IPS-NIHi7 (cell line): ENCODE results near the gene ATP2A2.

Experiments used
- DNase-seq: peaks from one replicate; pipeline ENCODE4 v3.0.0; 2012; ENCODE audit warnings: mixed read lengths; ENCODE audit errors: extremely low spot score

The ATP2A2 gene

DNA sequence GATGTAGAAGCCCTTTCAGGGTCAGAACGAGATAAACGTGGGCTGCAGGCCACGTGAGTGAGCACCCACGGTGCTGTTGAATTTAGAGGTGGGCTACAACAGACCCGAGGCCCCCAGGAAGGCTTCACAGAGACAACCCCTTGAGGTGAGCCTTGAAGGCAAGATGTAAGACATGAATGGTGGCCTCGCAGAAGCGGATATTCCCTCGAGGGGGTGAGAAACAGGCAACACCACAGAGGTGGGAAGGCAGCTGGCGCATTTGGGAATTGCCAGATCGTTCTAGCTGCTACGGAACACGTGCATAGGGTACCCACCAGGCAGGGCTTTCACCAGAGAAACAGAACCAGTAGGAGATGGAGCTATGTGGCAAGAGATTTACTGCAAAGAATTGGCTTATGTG, 22.6 kb upstream of the ATP2A2 start:
- DNase-seq, result no peak

DNA sequence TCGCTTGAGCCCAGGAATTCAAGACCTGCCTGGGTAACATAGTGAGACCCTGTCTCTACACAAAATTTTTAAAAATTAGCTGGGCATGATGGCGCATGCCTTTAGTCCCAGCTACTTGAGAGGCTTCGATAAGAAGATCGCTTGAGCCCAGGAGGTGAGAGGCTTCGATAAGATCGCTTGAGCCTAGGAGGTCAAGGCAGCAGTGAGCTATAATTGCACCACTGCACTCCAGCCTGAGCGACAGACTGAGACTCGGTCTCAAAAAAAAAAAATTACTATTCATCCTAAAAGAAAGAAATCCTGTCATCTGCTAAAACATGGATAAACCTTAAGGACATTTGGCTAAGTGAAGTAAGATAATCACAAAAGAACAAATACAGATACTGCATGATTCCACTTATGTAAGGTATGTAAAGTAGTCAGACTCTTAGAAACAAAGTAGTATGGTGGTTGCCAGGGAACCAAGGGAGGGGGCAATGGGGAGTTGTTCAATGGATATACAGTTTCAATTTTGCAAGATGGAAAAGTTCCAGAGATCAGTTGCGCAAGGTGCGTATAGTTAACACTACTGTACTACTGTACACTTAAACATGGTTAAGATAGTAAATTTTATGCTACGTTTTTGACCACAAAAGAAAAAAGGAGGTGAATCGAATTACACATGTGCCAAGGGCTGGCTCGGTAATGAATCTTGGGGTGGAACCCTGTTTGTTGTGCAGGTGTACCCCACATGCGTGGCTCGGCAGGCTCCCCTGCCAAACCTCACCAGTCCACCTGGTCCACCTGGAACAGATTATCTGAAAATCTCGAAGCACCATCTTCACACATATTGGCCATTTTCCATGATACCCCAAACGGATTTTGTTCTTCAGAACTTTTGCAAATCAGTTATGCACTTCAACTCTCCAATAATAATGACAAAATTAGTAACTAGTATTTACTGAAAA, 18.3 kb upstream of the ATP2A2 start:
- no peak for DNase-seq

- no peak for DNase-seq
Observed at GRCh38 chr12:110266381-110266960, 14.6 kb upstream of the ATP2A2 start.

DNA sequence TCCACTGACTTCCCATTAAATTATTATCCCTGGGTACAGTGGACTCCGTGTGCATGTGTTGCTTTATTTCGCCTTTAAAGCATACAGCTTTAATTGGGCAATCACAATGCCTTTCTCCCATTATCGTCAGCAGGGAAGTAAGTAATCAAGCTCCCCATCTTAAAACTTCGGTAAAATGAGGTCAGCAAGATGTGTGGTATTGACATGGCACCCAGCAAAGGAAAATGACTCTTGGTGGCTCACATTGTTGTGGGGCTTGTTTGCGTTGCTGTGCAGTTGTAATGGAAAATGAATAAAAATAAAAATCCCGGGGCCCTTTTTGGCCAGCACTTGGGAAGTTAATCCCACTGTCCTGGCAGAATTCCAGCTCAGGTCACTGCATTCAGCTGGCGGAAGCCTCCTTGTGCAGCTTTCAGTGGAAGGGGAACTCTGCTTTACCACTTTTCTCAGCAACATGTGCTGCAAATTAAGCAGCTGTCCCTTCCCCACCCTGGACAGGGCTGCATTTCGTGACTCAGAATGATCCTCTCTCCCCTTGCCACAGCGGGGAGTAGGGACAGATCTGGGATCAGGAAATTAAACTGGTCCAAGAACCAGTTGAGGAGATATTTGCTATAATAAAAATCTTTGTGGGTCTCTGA, 13.9 kb upstream of the ATP2A2 start:
- DNase-seq, result no peak

GRCh38 chr12:110269622-110270124, 11.4 kb upstream of the ATP2A2 start:
- peak; percentile 79 for DNase-seq

DNA sequence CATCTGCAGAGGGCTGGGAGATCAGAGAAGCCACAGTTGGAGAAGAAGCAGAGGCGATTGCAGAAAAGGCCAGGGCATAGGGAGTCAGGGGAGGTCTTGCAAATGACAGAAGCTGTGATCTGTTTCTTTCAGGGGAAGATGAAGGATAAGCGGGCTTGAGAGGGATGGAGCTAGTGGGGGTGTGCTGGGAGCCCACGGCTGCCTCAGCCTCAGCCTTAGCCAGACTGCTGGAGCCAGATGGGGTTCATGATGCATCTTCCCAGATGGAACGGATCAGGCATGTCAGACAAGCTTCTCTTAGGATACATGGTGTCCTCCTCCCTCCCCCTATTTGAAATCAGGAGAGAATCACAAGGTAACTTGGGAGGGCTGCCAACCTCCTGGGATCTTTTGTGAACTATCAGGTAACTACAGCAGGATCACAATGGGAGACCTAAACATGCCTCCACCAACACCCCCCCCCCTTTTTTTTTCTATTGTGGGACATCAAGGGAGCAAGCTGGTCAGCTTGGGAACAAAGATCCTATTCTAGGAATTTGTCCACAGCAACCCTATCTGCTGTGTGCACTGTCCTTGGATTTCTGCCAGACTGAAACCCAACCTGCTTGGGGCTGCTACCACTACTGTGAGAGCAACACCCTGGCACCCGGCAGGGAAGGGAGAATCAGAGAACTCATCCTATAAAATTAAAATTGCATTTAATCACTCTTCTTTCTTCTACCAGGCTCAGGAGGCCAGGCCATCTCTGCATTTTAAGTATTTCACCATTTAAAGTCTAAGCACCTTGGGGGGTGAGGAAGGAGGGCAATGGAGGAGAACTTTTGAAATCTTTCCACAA, 10.7 kb upstream of the ATP2A2 start:
- peak; percentile 22 for DNase-seq

GRCh38 chr12:110271015-110271414, 10.0 kb upstream of the ATP2A2 start:
- DNase-seq, result no peak

- DNase-seq, result no peak
Observed at GRCh38 chr12:110277530-110278254, 3.4 kb upstream of the ATP2A2 start.

GRCh38 chr12:110278255-110278536, 2.9 kb upstream of the ATP2A2 start:
- no peak for DNase-seq

DNA sequence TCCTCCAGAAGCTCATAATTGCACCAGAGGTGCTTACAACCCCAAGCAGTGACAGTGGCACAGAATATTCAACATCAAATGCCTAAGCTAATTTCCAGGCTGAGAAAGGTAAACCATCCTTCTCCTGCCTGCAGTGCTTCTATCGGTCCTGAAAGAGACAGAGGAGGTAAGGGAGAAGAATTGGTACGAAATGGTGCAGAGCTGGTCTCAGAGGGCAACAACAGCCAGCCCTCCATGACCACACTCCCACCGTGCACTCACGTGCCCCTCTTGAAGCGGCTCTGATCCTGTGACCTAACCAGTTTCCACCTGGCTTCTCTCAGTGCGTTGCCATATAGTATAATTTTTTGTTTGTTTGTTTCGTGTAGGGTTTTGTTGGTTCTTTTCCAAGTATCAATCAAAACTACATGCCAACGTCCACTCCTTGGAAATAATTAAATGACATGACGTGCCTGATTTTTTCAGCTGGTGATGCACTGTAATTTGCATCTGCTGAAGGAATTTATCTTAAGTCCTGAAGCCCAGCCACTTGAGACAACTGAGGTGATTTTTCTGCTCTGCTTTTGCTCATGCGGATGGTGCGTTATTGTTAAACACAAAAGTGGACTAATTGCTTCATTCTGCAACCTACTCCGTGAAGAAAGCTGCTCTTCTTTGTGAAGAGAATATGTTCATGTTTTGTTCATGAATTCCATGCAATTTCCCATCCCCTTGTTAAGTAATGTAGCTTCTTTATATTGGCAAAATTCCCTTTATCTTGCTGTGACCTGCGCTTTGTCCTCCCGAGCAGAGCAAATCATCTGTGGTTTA, 1.3 kb upstream of the ATP2A2 start:
- DNase-seq, result no peak

GRCh38 chr12:110280392-110280778, 662 bp upstream of the ATP2A2 start:
- peak; percentile 63 for DNase-seq

GRCh38 chr12:110281549-110282299, 677 bp downstream of the ATP2A2 start:
- DNase-seq, result peak; percentile 36

GRCh38 chr12:110282300-110282860, 1.3 kb downstream of the ATP2A2 start:
- no peak for DNase-seq

DNA sequence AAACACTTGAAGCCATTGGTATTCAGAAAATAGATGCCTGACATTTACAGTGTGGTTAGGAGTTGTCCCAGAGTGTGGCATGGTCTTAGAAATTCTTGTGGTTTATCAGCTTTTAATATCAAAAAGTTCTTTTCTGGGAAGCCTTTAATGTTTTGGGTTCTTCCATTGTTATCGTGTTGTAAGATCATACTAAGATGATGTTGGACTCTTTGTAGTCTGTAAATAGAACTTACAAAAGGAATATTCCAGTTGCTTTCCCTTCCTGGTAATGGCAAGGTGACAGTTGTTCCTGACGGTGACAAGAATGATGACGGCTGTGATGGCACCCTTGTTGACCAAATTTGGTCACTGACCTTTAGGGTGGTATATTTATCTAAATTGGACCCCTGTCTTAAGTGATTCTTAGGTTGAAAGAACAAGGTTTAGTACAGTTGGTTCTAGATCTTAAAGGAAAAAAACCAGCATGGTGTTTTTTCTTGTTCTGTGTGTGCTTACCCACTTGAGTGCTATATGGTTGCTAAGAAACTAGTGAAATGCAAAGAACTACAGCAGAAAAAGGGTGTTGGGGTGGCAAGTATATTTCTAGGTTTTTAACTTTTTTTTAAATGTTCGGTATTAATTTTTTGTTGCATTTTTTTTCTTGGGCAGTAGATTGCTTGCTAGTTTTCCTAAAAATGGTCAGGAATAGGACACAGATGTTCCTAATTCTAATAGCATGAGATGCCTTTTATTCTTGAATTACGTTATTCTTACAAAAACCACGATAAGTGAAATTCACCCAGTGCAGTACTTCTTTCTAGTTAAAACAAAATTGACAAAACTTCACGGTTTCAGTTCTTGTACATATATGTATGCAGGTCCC, 2.1 kb downstream of the ATP2A2 start:
- DNase-seq, result no peak

- DNase-seq, result no peak
Observed at GRCh38 chr12:110284597-110284996, 3.5 kb downstream of the ATP2A2 start.

DNA sequence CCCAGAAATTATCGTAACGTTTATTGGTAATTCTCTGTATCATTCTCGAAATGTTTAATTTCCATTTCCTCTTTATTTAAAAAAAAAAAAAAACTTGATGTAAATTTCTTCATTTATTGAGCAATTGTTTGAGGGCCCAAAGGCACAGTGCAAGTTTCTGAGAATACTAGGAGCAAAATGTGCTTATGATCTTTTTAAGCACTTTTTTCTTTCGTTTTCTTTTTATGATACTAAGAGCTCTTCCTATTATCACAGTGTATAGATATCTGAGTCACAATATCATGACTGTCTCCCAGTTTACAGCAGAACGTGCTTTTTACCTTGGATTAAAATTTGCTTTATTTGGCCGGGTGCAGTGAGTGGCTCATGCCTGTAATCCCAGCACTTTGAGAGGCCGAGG, 5.6 kb downstream of the ATP2A2 start:
- DNase-seq, result no peak

GRCh38 chr12:110287986-110288385, 6.9 kb downstream of the ATP2A2 start:
- DNase-seq, result no peak

GRCh38 chr12:110289044-110289710, 8.1 kb downstream of the ATP2A2 start:
- DNase-seq, result no peak
